Ectodermal cell (in vitro differentiated cells): ENCODE data around the gene CENPO.

ENCODE experiments used
- H3K27ac ChIP-seq: 2 replicates; pipeline ENCODE4 v1.7.0; 2013; ENCODE audit warnings: mild to moderate bottlenecking, low read depth, low read length; ENCODE audit not compliant: insufficient read depth, poor library complexity, severe bottlenecking
- H3K27me3 ChIP-seq: 2 replicates; pipeline ENCODE4 v1.7.0; 2013; ENCODE audit warnings: mild to moderate bottlenecking, low read length; ENCODE audit not compliant: insufficient read depth, control insufficient read depth, poor library complexity, severe bottlenecking
- H3K36me3 ChIP-seq: one replicate; pipeline ENCODE4 v1.7.0; 2013; ENCODE audit warnings: low read length; ENCODE audit not compliant: control insufficient read depth, insufficient read depth
- H3K4me1 ChIP-seq: one replicate; pipeline ENCODE4 v1.7.0; 2013; ENCODE audit warnings: low read length; ENCODE audit not compliant: control insufficient read depth, insufficient read depth
- H3K4me3 ChIP-seq: 2 replicates; pipeline ENCODE4 v1.7.0; 2013; ENCODE audit warnings: low read depth, low read length, control low read depth; ENCODE audit not compliant: insufficient read depth
- H3K9me3 ChIP-seq: 2 replicates; pipeline ENCODE4 v1.7.0; 2013; ENCODE audit warnings: mild to moderate bottlenecking, low read length, moderate library complexity; ENCODE audit not compliant: control insufficient read depth
- WGBS, 2 experiments: methylation state at CpG; one replicate each; pipeline ENCODE4 v1.1.7; 2013; ENCODE audit warnings: missing lambda C conversion rate in 2 of 2; 5-methylcytosine and 5-hydroxymethylcytosine counted together

Gene CENPO

DNA sequence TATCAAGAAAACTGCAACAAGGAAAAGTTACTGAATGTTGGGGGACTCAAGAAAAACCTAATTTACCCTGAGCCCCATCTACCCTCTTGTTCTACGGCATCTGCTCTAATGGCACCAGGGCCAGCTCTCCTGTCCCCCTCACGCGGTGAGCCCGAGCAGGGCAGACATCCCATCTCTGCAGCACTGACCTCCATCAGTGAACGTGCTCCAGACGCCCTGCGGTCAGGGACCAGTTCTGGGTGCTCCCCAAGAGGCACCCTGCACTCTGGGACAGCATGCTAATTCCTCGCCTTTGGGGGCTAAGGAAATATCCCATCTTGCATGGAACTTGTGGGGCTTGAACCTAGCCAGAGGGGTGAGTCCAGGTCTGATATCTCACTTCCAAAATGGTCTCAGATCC lies 43.0 kb downstream of the CENPO start:
- Histone ChIP-seq H3K27ac (no peak overlapping the region), H3K4me1 (peaks cover 16% of the 10 kb centered on the region), H3K9me3 (no peaks in the 10 kb centered on the region), H3K36me3 (peaks cover 13% of the 10 kb centered on the region), H3K4me3 (no peak overlapping the region), H3K27me3 (no peaks in the 10 kb centered on the region)
- WGBS, 2 experiments, result 96% methylated on average over 8 of the region's 8 CpGs

DNA sequence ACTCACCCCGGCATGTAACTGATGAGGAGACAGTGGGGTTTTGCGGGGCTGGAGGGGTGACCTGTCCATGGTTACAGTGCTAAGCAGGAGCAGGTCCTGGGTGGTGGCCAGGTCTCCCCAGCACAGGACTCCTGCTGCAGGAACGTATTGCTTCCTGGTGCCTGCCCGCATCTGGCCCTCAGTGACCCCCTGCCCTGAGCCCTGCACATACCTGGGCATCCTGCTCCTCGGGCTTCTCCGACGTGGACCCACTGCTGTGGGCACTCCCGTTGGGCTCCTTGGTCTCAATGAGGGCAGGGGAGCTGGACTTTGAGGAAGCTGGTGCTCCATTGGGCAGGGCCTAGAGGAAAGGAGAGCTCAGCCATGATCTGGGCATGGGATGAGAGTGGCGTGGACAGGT lies 43.5 kb downstream of the CENPO start:
- H3K27ac ChIP-seq, result no peak overlapping the region
- 94 to 96% methylated on average over 9 of the region's 9 CpGs for WGBS, 2 experiments
- H3K36me3 ChIP-seq, result peaks cover 13% of the 10 kb centered on the region
- H3K4me1 ChIP-seq, result peaks cover 13% of the 10 kb centered on the region
- H3K4me3 ChIP-seq, result no peak overlapping the region
- H3K9me3 ChIP-seq, result no peaks in the 10 kb centered on the region
- no peaks in the 10 kb centered on the region for H3K27me3 ChIP-seq

DNA sequence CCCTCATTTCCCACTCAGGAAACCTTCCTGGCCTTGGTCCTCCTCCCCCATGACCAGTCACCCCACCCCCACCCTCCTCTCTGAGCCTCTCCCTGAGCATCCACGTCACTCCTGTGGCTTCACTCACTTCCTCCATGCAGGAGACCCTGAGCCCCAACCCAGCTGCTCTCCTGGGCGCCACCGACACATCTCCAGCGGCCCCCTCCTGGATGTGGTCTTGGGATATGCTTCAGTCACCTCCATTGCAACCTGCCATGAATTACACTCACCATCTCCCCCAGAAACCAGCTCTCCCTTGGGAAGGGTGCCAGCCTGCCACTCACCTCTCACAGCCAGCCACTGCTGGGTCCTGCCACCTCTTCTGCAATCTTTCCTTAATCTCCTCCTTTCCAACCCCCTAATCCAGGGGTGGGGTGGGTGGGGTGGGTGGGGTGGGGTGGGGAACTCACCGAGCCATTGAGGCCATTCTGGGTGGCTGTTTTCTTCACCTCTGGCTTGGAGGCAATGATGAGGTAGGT lies 44.8 kb downstream of the CENPO start:
- 93 to 96% methylated on average over 4 to 5 of the region's 5 CpGs for WGBS, 2 experiments
- peaks cover 13% of the 10 kb centered on the region for H3K36me3 ChIP-seq

GRCh38 chr2:24838541-24838940 lies 45.3 kb downstream of the CENPO start:
- Histone ChIP-seq H3K4me3 (no peak overlapping the region), H3K27me3 (no peaks in the 10 kb centered on the region), H3K9me3 (no peaks in the 10 kb centered on the region), H3K4me1 (no peaks in the 10 kb centered on the region), H3K36me3 (peaks cover 13% of the 10 kb centered on the region), H3K27ac (no peak overlapping the region)
- WGBS, 2 experiments, result 93 to 95% methylated on average over 18 of the region's 18 CpGs

More for the DNA sequence above, 44.8 kb downstream of the CENPO start:
- no peaks in the 10 kb centered on the region for H3K9me3 ChIP-seq
- no peaks in the 10 kb centered on the region for H3K27me3 ChIP-seq
- H3K4me3 ChIP-seq, result no peak overlapping the region
- H3K27ac ChIP-seq, result no peak overlapping the region
- H3K4me1 ChIP-seq, result peaks cover 3% of the 10 kb centered on the region

DNA sequence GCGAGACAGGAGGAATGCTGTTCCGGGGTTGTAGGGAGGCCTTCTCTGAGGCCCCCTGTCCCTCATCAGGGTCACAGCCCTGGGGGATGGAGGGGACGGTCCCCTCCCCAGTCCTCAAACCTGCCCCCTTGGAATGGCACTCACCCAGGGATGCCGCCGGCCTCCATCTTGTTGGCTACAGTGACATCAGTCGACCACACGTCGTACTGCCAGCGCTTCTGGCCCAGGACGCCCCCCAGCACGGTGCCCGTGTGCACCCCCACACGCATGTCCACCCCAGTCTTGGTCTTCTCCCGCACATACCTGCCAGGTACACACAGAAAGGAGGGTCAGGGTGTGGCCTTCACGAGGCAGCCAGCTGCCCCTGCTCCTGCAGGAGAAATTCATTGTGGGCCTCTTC lies 46.5 kb downstream of the CENPO start:
- Histone ChIP-seq H3K27ac (no peak overlapping the region), H3K9me3 (no peaks in the 10 kb centered on the region), H3K4me3 (no peak overlapping the region), H3K4me1 (no peaks in the 10 kb centered on the region), H3K36me3 (peaks cover 7% of the 10 kb centered on the region), H3K27me3 (no peaks in the 10 kb centered on the region)
- WGBS, 2 experiments, result 94 to 96% methylated on average over 15 of the region's 15 CpGs

DNA sequence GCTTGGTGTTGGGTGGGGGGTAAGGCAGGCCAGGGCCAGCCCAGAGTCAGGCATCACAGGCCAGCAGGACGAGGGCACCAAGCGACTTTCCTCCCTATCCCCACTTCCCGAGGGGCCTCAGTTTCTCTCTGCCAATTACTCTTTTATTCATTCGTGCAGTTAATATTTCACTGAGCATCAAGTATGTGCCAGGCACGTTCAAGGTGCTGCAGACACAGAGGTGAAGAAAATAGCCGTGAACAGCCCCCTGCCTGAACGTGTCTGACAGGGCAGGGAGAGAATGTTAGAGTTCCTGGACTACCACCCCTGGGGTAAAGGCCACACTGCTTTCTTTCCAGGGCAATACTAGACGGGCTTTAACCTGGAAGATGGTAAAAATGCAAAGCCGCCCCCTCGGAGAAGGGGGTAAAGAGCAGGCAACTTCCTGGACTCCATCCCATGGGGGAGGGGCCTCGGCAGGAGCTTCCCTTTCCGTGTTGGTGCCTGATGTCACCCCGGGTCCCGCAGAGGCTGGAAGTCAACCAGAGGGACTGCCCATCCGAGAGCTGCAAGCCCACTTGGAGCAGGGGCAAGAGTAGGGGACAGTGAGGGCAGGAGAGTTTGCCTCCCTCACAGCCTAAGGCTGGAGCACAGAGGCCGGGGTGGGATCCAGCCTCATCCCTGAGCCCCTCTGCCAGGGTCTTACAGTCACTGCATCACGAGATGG lies 47.1 kb downstream of the CENPO start:
- peaks cover 7% of the 10 kb centered on the region for H3K36me3 ChIP-seq
- H3K27ac ChIP-seq, result no peak overlapping the region
- WGBS, 2 experiments, result 84 to 85% methylated on average over 17 of the region's 17 CpGs
- H3K4me1 ChIP-seq, result no peaks in the 10 kb centered on the region
- no peak overlapping the region for H3K4me3 ChIP-seq
- H3K27me3 ChIP-seq, result no peaks in the 10 kb centered on the region
- no peaks in the 10 kb centered on the region for H3K9me3 ChIP-seq

GRCh38 chr2:24840962-24841945 lies 48.0 kb downstream of the CENPO start:
- WGBS, 2 experiments, result 91 to 92% methylated on average over 26 of the region's 26 CpGs
- Histone ChIP-seq H3K36me3 (peaks cover 5% of the 10 kb centered on the region), H3K27me3 (no peaks in the 10 kb centered on the region), H3K4me3 (no peak overlapping the region), H3K9me3 (no peaks in the 10 kb centered on the region), H3K4me1 (no peaks in the 10 kb centered on the region), H3K27ac (no peak overlapping the region)

DNA sequence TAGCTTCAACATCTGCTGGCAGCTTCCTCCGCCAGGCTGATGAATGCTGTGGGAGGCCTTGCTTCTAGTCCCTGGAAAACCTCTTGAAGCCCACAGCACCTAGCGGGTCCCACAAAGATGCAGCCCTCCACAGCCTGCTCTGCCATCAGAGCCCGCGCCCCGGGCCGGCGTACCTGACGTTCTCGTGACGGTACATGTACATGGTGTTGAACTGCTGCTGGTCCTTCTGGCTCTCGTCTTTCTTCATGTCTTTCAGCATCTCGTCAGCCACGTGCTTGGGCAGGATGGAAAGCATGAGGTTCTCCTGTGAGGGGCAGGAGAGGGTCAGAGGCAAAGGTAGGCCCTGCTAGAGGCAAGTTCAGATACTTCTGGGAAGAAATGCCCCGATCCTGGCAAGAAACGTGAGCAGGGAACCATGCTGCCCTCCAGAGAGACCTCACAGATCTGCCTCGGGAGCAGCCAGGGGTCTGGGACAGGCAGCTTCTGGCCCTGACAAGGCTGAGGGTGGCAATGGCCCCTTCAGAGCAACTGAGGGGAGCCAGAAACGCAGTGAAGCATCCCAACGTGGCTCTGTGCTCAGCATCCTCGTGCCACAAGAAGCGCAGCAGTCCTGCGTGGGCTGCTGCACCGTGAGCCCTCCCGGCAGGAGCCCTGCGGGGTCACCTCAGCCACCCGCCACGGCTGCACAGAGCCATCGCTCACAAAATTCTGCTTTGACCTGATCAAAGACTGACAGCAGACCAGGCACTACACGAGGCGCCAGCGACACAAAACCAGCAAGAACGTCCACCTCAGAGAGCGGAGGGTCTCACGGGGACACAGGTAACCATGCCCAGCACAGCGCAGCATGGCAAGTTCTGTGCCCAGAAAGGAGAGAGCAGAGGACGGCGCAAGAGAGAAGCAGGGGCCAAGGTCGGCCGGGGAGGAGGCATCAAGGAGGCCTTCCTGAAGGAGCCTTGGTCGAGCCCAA lies 49.1 kb downstream of the CENPO start:
- H3K27ac ChIP-seq, result no peak overlapping the region
- no peaks in the 10 kb centered on the region for H3K36me3 ChIP-seq
- no peak overlapping the region for H3K4me3 ChIP-seq
- no peaks in the 10 kb centered on the region for H3K4me1 ChIP-seq
- H3K9me3 ChIP-seq, result no peaks in the 10 kb centered on the region
- H3K27me3 ChIP-seq, result no peaks in the 10 kb centered on the region
- whole genome bisulfite sequencing, 2 experiments, result 94 to 96% methylated on average over 39 of the region's 39 CpGs

- Histone ChIP-seq H3K9me3 (no peaks in the 10 kb centered on the region), H3K4me1 (no peaks in the 10 kb centered on the region), H3K27me3 (no peaks in the 10 kb centered on the region), H3K27ac (no peak overlapping the region), H3K4me3 (no peak overlapping the region), H3K36me3 (no peaks in the 10 kb centered on the region)
- 96 to 97% methylated on average over 12 of the region's 12 CpGs for WGBS, 2 experiments
Measured at GRCh38 chr2:24843330-24843860, 50.2 kb downstream of the CENPO start.
